Caco-2 (cell line): Measurements from ENCODE around the gene FNDC5. TPM values are rescaled to one million over a fixed set of nuclear protein-coding genes. Genes with fewer than 3 reads are reported as not detected.

ENCODE experiments used
- BruUV-seq: library from RNA; stranded (reverse); fragments of 400-500 nt; replicated peaks from 2 replicates; lab custom pipeline; 2021; lab: Mats Ljungman, UMichigan
- CTCF ChIA-PET: fragments of 300-600 bp; sonication (Branson Sonifier 250); formaldehyde crosslinking; loops from one replicate; lab custom pipeline; 2022; ENCODE audit warnings: antibody characterized with exemption; lab: Charles Lee
- POLR2A ChIA-PET: fragments of 300-600 bp; sonication (Branson Sonifier 250); formaldehyde crosslinking; loops from one replicate; lab custom pipeline; 2022; ENCODE audit warnings: antibody characterized with exemption; lab: Charles Lee
- DNase-seq, 2 experiments: peaks; one replicate each; pipeline versions ENCODE4 v3.0.0 to v3.0.0-alpha.2; 2020 to 2022
- H3K27me3 ChIP-seq: replicated peaks from 2 replicates; pipeline ENCODE4 v1.6.0; 2011; ENCODE audit warnings: low read length; ENCODE audit not compliant: control insufficient read depth, insufficient read depth
- H3K36me3 ChIP-seq: 2 replicates; pipeline ENCODE4 v1.5.1; 2011; ENCODE audit warnings: low read length; ENCODE audit not compliant: control insufficient read depth, insufficient read depth
- H3K4me1 ChIP-seq: fragments of 250-450 bp; sonication (Bioruptor Pico); 2 replicates; pipeline ENCODE4 v1.5.1; 2020; ENCODE audit warnings: mild to moderate bottlenecking
- H3K4me3 ChIP-seq: 2 replicates; pipeline ENCODE4 v1.5.1; 2011; ENCODE audit warnings: low read depth, mild to moderate bottlenecking, control low read depth, low read length
- H3K9me3 ChIP-seq: fragments of 250-450 bp; sonication (Bioruptor Pico); 2 replicates; pipeline ENCODE4 v1.5.1; 2020; ENCODE audit warnings: mild to moderate bottlenecking, moderate library complexity
- H3K27ac Mint-ChIP-seq: one replicate; pipeline ENCODE4 v1.8.0; 2022; ENCODE audit warnings: mixed read lengths; ENCODE audit not compliant: unreplicated experiment
- H3K27me3 Mint-ChIP-seq: one replicate; pipeline ENCODE4 v1.8.0; 2022; ENCODE audit warnings: mixed read lengths; ENCODE audit not compliant: insufficient read depth, unreplicated experiment
- H3K36me3 Mint-ChIP-seq: one replicate; pipeline ENCODE4 v1.8.0; 2022; ENCODE audit warnings: mild to moderate bottlenecking, mixed read lengths; ENCODE audit not compliant: insufficient read depth, unreplicated experiment
- H3K4me1 Mint-ChIP-seq: one replicate; pipeline ENCODE4 v1.8.0; 2022; ENCODE audit warnings: low read depth, mixed read lengths; ENCODE audit not compliant: unreplicated experiment
- H3K4me3 Mint-ChIP-seq: one replicate; pipeline ENCODE4 v1.8.0; 2022; ENCODE audit warnings: mild to moderate bottlenecking, moderate library complexity, mixed read lengths; ENCODE audit not compliant: unreplicated experiment
- H3K9me3 Mint-ChIP-seq: one replicate; pipeline ENCODE4 v1.8.0; 2022; ENCODE audit warnings: mixed read lengths; ENCODE audit not compliant: unreplicated experiment
- CTCF ChIP-seq, 2 experiments: fragments of 200-600 bp in 1 of 2; IDR thresholded peaks; 1 replicate in 1 of 2; 2 replicates in 1 of 2; pipeline versions ENCODE4 v1.5.1 to v1.8.0; 2011 to 2022; ENCODE audit warnings: antibody characterized with exemption in 1 of 2, control low read depth in 1 of 2, inconsistent platforms in 1 of 2, low read depth in 1 of 2, low read length in 1 of 2, mild to moderate bottlenecking in 1 of 2, moderate library complexity in 1 of 2; ENCODE audit not compliant: insufficient read depth in 1 of 2, severe bottlenecking in 1 of 2, unreplicated experiment in 1 of 2
- intact Hi-C: fragments of 100-400 bp; cut with micrococcal nuclease; formaldehyde crosslinking; loops from one replicate; pipeline ENCODE4 v1.10.0; 2022; ENCODE audit not compliant: unreplicated experiment
- total RNA-seq: library from RNA; stranded (reverse); gene quantifications from 2 replicates; pipeline ENCODE4 v1.2.3, GENCODE V29; 2022

Gene FNDC5
- total RNA-seq, 1 experiment from 2014 or later = 1.1 TPM

GRCh38 chr1:32859915-32860314 is 10.8 kb downstream of the FNDC5 start:
- Histone ChIP-seq H3K36me3 (no peaks in the 10 kb centered on the region), H3K4me1 (no peaks in the 10 kb centered on the region), H3K9me3 (no peaks in the 10 kb centered on the region), H3K4me3 (no peak overlapping the region), H3K27me3 (no peaks in the 10 kb centered on the region)
- TF ChIP-seq CTCF (IDR thresholded peaks at IDR 0.05; ENCODE audit: insufficient read depth in 1 of 2, low read depth in 1 of 2, low read length in 1 of 2, severe bottlenecking in 1 of 2, unreplicated experiment in 1 of 2) = no peak
- intact Hi-C loops = no loop called here
- H3K36me3 Mint-ChIP-seq = peaks cover 3% of the 10 kb centered on the region
- no peaks in the 10 kb centered on the region for H3K27me3 Mint-ChIP-seq
- H3K9me3 Mint-ChIP-seq = no peaks in the 10 kb centered on the region
- no TSS peak for BruUV-seq
- DNase-seq = no peak
- POLR2A ChIA-PET = no interaction called here
- CTCF ChIA-PET = interaction anchor here (0.6 kb wide), 1 partner anchor 19 kb away, joined by 4 read pairs; no protein-coding TSS in a partner anchor
- H3K27ac Mint-ChIP-seq = no peak overlapping the region
- no peaks in the 10 kb centered on the region for H3K4me1 Mint-ChIP-seq
- no peak overlapping the region for H3K4me3 Mint-ChIP-seq

- no TSS peak for BruUV-seq
- no peak for DNase-seq
- H3K36me3 Mint-ChIP-seq = peaks cover 4% of the 10 kb centered on the region
- ChIA-PET CTCF (interaction anchor here (1.2 kb wide), 1 partner anchor 18 kb away, joined by 3 read pairs; no protein-coding TSS in a partner anchor), POLR2A (no interaction called here)
- Histone ChIP-seq H3K9me3 (no peaks in the 10 kb centered on the region), H3K27me3 (no peaks in the 10 kb centered on the region), H3K4me1 (no peaks in the 10 kb centered on the region), H3K36me3 (no peaks in the 10 kb centered on the region), H3K4me3 (no peak overlapping the region)
- H3K4me3 Mint-ChIP-seq = no peak overlapping the region
- no peaks in the 10 kb centered on the region for H3K4me1 Mint-ChIP-seq
- H3K27ac Mint-ChIP-seq = no peak overlapping the region
- no peak for TF ChIP-seq CTCF (IDR thresholded peaks at IDR 0.05; ENCODE audit: insufficient read depth in 1 of 2, low read depth in 1 of 2, low read length in 1 of 2, severe bottlenecking in 1 of 2, unreplicated experiment in 1 of 2)
- intact Hi-C loops = no loop called here
- H3K9me3 Mint-ChIP-seq = no peaks in the 10 kb centered on the region
- no peaks in the 10 kb centered on the region for H3K27me3 Mint-ChIP-seq
These were observed 11.9 kb downstream of the FNDC5 start for GRCh38 chr1:32858791-32859190.

GRCh38 chr1:32858136-32858535 is 12.6 kb downstream of the FNDC5 start:
- TF ChIP-seq CTCF (IDR thresholded peaks at IDR 0.05; ENCODE audit: insufficient read depth in 1 of 2, low read depth in 1 of 2, low read length in 1 of 2, severe bottlenecking in 1 of 2, unreplicated experiment in 1 of 2) = no peak
- BruUV-seq = no TSS peak
- Mint-ChIP-seq H3K4me3 (no peak overlapping the region), H3K27me3 (no peaks in the 10 kb centered on the region), H3K27ac (no peak overlapping the region), H3K9me3 (no peaks in the 10 kb centered on the region), H3K36me3 (peaks cover 4% of the 10 kb centered on the region), H3K4me1 (no peaks in the 10 kb centered on the region)
- CTCF ChIA-PET = interaction anchor here (1.2 kb wide), 1 partner anchor 19 kb away, joined by 3 read pairs; no protein-coding TSS in a partner anchor
- Histone ChIP-seq H3K4me3 (no peak overlapping the region), H3K36me3 (no peaks in the 10 kb centered on the region), H3K9me3 (no peaks in the 10 kb centered on the region), H3K27me3 (no peaks in the 10 kb centered on the region), H3K4me1 (no peaks in the 10 kb centered on the region)
- DNase-seq = no peak
- intact Hi-C loops = no loop called here
- POLR2A ChIA-PET = no interaction called here
